HL-60 (cell line): ENCODE data around the gene PLXNB2.

Experiments
- DNase-seq, 2 experiments: peaks; one replicate each; pipeline ENCODE4 v3.0.0-alpha.2; 2010 to 2020; ENCODE audit warnings: low read depth in 1 of 2, low spot score in 1 of 2
- H3K27ac ChIP-seq: fragments of 250-450 bp; sonication (Bioruptor Pico); replicated peaks from 2 replicates; pipeline ENCODE4 v1.5.1; 2020; ENCODE audit warnings: mild to moderate bottlenecking, moderate library complexity
- H3K27me3 ChIP-seq: fragments of 250-450 bp; sonication (Bioruptor Pico); 2 replicates; pipeline ENCODE4 v1.5.1; 2021; ENCODE audit warnings: mild to moderate bottlenecking, moderate library complexity; ENCODE audit not compliant: insufficient read depth, poor library complexity, severe bottlenecking
- H3K4me3 ChIP-seq: replicated peaks from 2 replicates; pipeline ENCODE4 v1.5.1; 2011; ENCODE audit warnings: mild to moderate bottlenecking, control low read depth, low read length; ENCODE audit not compliant: insufficient read depth
- GABPA ChIP-seq: IDR thresholded peaks from 2 replicates; pipeline ENCODE4 v1.6.1; 2012; ENCODE audit warnings: low read depth
- POLR2AphosphoS5 ChIP-seq: IDR thresholded peaks from 2 replicates; pipeline ENCODE4 v1.6.1; 2012; ENCODE audit warnings: low read depth
- SPI1 ChIP-seq: IDR thresholded peaks from 2 replicates; pipeline ENCODE4 v1.6.1; 2012; ENCODE audit warnings: low read depth, mild to moderate bottlenecking, borderline replicate concordance
- TF ChIP-seq, protein P1 (sequence below): IDR thresholded peaks from one replicate; pipeline ENCODE4 v1.5.1; 2011; ENCODE audit warnings: low read length, control low read depth, inconsistent platforms; ENCODE audit not compliant: insufficient read depth
- TF ChIP-seq, protein P2 (sequence below): IDR thresholded peaks from 2 replicates; pipeline ENCODE4 v1.6.1; 2012; ENCODE audit warnings: low read depth; ENCODE audit not compliant: insufficient replicate concordance

PLXNB2 gene

DNA sequence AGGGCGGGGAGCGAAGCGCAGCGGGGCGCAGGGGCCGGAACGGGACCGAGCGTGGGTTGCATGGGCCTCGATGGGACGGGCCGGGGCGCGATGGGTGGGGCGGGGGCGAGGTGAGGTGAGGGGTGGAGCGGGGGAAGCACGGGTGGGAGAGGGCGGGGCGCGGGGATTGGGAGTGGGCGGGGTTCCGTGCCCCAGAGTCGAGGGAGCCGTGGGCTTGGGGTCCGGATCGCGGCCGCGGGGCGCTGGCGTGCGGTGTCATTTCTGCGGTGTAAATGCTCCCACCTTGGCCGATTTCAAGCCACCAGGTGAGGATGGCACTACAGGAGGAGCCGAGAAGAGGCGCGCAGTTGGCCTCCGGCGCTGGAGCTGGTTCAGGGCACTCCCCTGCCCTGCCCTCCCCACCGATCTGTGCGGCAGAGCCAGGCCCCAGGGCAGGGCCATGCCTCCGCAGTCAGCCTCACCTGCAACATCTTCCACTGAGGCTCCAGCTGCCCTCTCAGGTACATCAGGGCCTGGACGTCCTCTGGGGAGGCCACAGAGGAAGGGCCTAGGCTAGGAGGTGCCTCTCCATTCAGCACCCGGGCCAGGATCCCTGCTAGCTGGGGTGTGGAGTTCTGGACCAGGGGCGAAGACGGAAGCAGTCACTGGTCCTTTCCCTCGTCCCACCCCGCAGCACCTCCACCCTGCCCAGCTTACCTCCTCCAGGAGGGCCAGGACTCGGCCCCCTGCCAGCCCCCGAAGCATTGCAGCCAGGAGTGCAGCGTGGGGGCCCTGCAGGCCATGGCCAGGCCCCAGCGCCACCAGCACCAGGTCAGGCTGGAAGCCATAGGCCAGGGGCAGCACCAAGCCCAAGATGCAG lies 62.0 kb downstream of the PLXNB2 start:
- TF ChIP-seq GABPA (no peak), POLR2AphosphoS5 (no peak), SPI1 (no peak)
- TF ChIP-seq, protein P1, sequence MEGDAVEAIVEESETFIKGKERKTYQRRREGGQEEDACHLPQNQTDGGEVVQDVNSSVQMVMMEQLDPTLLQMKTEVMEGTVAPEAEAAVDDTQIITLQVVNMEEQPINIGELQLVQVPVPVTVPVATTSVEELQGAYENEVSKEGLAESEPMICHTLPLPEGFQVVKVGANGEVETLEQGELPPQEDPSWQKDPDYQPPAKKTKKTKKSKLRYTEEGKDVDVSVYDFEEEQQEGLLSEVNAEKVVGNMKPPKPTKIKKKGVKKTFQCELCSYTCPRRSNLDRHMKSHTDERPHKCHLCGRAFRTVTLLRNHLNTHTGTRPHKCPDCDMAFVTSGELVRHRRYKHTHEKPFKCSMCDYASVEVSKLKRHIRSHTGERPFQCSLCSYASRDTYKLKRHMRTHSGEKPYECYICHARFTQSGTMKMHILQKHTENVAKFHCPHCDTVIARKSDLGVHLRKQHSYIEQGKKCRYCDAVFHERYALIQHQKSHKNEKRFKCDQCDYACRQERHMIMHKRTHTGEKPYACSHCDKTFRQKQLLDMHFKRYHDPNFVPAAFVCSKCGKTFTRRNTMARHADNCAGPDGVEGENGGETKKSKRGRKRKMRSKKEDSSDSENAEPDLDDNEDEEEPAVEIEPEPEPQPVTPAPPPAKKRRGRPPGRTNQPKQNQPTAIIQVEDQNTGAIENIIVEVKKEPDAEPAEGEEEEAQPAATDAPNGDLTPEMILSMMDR = no peak
- TF ChIP-seq, protein P2, sequence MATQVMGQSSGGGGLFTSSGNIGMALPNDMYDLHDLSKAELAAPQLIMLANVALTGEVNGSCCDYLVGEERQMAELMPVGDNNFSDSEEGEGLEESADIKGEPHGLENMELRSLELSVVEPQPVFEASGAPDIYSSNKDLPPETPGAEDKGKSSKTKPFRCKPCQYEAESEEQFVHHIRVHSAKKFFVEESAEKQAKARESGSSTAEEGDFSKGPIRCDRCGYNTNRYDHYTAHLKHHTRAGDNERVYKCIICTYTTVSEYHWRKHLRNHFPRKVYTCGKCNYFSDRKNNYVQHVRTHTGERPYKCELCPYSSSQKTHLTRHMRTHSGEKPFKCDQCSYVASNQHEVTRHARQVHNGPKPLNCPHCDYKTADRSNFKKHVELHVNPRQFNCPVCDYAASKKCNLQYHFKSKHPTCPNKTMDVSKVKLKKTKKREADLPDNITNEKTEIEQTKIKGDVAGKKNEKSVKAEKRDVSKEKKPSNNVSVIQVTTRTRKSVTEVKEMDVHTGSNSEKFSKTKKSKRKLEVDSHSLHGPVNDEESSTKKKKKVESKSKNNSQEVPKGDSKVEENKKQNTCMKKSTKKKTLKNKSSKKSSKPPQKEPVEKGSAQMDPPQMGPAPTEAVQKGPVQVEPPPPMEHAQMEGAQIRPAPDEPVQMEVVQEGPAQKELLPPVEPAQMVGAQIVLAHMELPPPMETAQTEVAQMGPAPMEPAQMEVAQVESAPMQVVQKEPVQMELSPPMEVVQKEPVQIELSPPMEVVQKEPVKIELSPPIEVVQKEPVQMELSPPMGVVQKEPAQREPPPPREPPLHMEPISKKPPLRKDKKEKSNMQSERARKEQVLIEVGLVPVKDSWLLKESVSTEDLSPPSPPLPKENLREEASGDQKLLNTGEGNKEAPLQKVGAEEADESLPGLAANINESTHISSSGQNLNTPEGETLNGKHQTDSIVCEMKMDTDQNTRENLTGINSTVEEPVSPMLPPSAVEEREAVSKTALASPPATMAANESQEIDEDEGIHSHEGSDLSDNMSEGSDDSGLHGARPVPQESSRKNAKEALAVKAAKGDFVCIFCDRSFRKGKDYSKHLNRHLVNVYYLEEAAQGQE = no peak
- H3K27ac ChIP-seq = peak overlapping the region; percentile 82

DNA sequence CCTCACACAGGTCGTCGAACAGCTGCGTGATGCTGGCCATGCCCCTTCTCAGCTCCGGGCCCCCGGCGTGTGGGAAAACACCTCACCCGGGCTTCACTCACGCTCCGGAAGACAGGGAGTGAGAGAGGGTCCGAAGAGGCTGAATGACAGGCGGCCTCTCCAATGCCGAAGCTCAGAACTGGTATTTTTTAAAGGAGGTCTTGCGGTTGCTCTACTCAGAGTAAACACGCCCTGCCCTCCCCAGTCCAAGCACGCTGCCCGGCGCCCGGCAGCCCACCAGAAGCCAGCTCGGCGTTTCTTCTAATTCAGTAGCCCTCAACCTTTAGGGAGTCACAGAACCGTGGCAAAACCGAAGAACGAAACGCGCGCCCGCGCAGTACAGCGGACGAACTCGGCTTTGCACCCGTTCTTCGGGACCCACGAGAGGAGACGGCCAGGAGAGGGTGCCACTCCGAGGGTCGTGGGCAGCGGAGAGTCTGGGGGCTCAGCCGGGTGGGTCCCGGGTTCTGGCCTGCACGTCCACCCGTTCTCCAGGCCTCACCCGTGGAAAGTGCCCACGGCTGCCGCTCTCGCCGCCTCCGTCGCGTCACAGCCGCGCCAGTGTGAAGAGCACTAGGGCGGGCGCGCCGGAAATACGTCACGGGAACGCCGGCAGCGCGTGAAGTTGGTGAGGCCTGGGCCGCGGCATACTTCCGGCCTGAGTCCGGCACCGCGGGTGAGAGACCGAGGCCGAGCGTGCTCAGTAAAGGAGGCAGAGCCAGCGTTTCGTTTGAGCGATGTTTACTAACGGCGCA lies 62.8 kb downstream of the PLXNB2 start, which contains the start of gene TUBGCP6:
TSS of gene TUBGCP6 (minus strand) at position 604 of the 794 bp plus-strand sequence. CDS start at position 40, 564 bp downstream.
- H3K4me3 ChIP-seq = peak within 1 kb of the TSS; percentile 96
- H3K27me3 ChIP-seq = no peaks in the 10 kb centered on the region
- peak within 1 kb of the TSS; percentile 82 for H3K27ac ChIP-seq
- peak; percentile 84 to 92 for DNase-seq
- TF ChIP-seq, protein P1 = no peak
- TF ChIP-seq POLR2AphosphoS5 (peak; percentile 87), SPI1 (no peak), GABPA (peak; percentile 93)
- TF ChIP-seq, protein P2 = no peak

More for the DNA sequence above, 62.0 kb downstream of the PLXNB2 start:
- peak overlapping the region; percentile 96 for H3K4me3 ChIP-seq
- no peak for DNase-seq
- H3K27me3 ChIP-seq = no peaks in the 10 kb centered on the region

DNA sequence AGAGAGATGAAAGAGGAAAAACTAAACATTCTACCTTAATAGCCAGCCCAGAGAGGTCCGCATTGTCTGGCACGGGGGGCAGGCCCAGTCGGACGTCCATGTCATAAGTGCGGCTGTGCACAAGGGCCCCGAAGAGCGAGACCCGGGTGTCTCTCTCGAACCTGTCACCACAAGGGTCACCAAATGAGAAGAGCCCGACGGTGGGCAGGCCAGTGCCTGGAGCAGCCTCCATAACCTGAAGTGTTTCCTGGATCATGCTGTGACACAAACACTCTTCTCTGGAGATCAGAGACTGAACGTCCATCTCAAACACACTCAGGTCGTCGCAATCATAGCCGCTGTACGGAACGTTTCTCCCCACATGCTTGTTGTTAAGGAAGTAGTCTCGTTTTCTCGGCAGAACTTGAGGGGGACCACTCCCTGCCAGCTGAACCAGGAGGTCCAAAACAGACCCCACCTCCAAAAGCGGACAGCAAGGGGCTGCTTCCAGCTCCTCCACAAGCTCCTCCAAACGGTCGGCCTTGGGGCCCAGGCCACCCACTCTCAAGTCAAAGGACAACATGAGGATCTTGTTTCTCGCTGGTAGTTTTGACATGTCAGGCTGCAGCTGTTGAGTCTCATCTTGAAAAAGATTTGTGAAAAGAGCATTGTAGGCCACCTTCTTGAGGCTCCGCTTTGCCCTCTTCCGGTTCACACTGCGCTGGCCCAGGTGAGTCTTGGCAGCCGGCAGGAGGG lies 63.6 kb downstream of the PLXNB2 start:
- Histone ChIP-seq H3K4me3 (peak overlapping the region; percentile 96), H3K27me3 (no peaks in the 10 kb centered on the region), H3K27ac (peak overlapping the region; percentile 82)
- DNase-seq = peak in 1 of 2 experiments; percentile 50
- TF ChIP-seq, protein P2 = no peak
- TF ChIP-seq, protein P1 = no peak
- no peak for TF ChIP-seq POLR2AphosphoS5
- TF ChIP-seq SPI1 = no peak
- no peak; the same call in 1 of the 2 replicates for TF ChIP-seq GABPA
